Calu3 (cell line): ENCODE measurements around the gene HADHA. TPM values are rescaled to one million over a fixed set of nuclear protein-coding genes. Genes with fewer than 3 reads are reported as not detected.
A peak's percentile ranks its signal among the peaks of the same experiment; 100 is the strongest.

Experiments used
- BruUV-seq: library from RNA; stranded (reverse); fragments of 400-500 nt; replicated peaks from 2 replicates; lab custom pipeline; 2021; lab: Mats Ljungman, UMichigan
- CTCF ChIA-PET: fragments of 300-600 bp; sonication (Branson Sonifier 250); formaldehyde crosslinking; loops from one replicate; lab custom pipeline; 2022; ENCODE audit warnings: antibody characterized with exemption; lab: Charles Lee
- DNase-seq: peaks from one replicate; pipeline ENCODE4 v3.0.0; 2022
- H3K27ac Mint-ChIP-seq: one replicate; pipeline ENCODE4 v1.8.0; 2022; ENCODE audit warnings: mixed read lengths; ENCODE audit not compliant: unreplicated experiment
- H3K27me3 Mint-ChIP-seq: one replicate; pipeline ENCODE4 v1.8.0; 2022; ENCODE audit warnings: mixed read lengths; ENCODE audit not compliant: unreplicated experiment
- H3K36me3 Mint-ChIP-seq: one replicate; pipeline ENCODE4 v1.8.0; 2022; ENCODE audit warnings: mild to moderate bottlenecking, moderate library complexity, mixed read lengths; ENCODE audit not compliant: insufficient read depth, unreplicated experiment
- H3K4me1 Mint-ChIP-seq: one replicate; pipeline ENCODE4 v1.8.0; 2022; ENCODE audit warnings: mild to moderate bottlenecking, low read depth, mixed read lengths; ENCODE audit not compliant: unreplicated experiment
- H3K4me3 Mint-ChIP-seq: one replicate; pipeline ENCODE4 v1.8.0; 2022; ENCODE audit warnings: mild to moderate bottlenecking, low read depth, moderate library complexity, mixed read lengths; ENCODE audit not compliant: unreplicated experiment
- H3K9me3 Mint-ChIP-seq: one replicate; pipeline ENCODE4 v1.8.0; 2022; ENCODE audit warnings: low read depth, mixed read lengths; ENCODE audit not compliant: unreplicated experiment
- intact Hi-C: fragments of 100-400 bp; cut with micrococcal nuclease; formaldehyde crosslinking; loops from one replicate; pipeline ENCODE4 v1.10.0; 2022; ENCODE audit not compliant: unreplicated experiment
- total RNA-seq: library from RNA; stranded (reverse); gene quantifications from 2 replicates; pipeline ENCODE4 v1.2.3, GENCODE V29; 2022
- TF ChIP-seq, protein P1 (sequence below): fragments of 200-600 bp; IDR thresholded peaks from one replicate; pipeline ENCODE4 v1.8.0; 2022; ENCODE audit warnings: antibody characterized with exemption; ENCODE audit not compliant: unreplicated experiment

The HADHA gene
- total RNA-seq, 1 experiment from 2014 or later = 127 TPM

DNA sequence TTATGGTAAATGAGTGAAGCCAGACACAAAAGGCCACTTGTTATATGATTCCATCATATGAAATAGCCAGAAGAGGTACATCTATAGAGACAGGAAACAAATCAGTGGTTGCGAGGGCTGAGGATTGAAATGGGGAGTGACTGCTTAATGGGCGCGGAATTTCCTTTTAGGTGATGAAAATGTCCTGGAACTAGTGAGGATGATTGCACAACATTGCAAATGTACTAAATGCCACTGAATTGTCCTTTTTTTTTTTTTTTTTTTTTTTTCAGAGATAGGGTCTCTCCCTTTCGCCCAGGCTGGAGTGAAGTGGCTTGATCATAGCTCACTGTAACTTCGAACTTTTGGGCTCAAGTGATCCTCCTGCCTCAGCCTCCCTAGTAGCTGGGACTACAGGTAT, 86.9 kb downstream of the HADHA start:
- TF ChIP-seq, protein P1, sequence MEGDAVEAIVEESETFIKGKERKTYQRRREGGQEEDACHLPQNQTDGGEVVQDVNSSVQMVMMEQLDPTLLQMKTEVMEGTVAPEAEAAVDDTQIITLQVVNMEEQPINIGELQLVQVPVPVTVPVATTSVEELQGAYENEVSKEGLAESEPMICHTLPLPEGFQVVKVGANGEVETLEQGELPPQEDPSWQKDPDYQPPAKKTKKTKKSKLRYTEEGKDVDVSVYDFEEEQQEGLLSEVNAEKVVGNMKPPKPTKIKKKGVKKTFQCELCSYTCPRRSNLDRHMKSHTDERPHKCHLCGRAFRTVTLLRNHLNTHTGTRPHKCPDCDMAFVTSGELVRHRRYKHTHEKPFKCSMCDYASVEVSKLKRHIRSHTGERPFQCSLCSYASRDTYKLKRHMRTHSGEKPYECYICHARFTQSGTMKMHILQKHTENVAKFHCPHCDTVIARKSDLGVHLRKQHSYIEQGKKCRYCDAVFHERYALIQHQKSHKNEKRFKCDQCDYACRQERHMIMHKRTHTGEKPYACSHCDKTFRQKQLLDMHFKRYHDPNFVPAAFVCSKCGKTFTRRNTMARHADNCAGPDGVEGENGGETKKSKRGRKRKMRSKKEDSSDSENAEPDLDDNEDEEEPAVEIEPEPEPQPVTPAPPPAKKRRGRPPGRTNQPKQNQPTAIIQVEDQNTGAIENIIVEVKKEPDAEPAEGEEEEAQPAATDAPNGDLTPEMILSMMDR = no peak

DNA sequence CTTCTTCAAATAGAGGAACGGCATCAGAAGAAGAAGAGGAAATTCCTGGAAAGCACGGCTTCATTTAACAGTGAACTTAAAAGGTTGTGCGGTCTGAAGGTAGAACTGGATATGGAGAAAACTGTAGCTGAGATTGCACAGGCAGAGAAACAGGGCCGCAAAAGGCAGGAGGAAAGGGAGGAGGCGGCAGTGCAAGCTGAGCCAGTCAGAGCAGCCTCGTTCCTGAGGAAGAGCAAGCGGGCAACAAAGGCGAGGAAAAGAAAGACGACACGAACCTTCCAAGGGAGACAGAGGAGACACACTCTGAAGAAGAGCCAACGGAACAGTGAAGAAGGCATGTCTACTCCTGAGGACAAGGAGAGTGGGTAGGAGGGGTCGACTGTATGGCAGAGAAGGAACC, 94.2 kb downstream of the HADHA start:
- no peak for DNase-seq
- Mint-ChIP-seq H3K27me3 (peaks cover 22% of the 10 kb centered on the region), H3K9me3 (no peaks in the 10 kb centered on the region), H3K36me3 (no peaks in the 10 kb centered on the region), H3K4me3 (no peak overlapping the region), H3K4me1 (peaks cover 3% of the 10 kb centered on the region), H3K27ac (no peak overlapping the region)
- TF ChIP-seq, protein P1 = no peak
- BruUV-seq = no TSS peak
- intact Hi-C loops = no loop called here
- CTCF ChIA-PET = no interaction called here

More for the DNA sequence above, 86.9 kb downstream of the HADHA start:
- no peaks in the 10 kb centered on the region for H3K9me3 Mint-ChIP-seq
- no peak overlapping the region for H3K27ac Mint-ChIP-seq
- H3K4me1 Mint-ChIP-seq = peaks cover 8% of the 10 kb centered on the region
- CTCF ChIA-PET = interaction anchor here (0.7 kb wide), 1 partner anchor 166 kb away, joined by 3 read pairs; no protein-coding TSS in a partner anchor
- BruUV-seq = no TSS peak
- no peak overlapping the region for H3K4me3 Mint-ChIP-seq
- no peak for DNase-seq
- no peaks in the 10 kb centered on the region for H3K27me3 Mint-ChIP-seq
- intact Hi-C loops = no loop called here
- H3K36me3 Mint-ChIP-seq = no peaks in the 10 kb centered on the region

DNA sequence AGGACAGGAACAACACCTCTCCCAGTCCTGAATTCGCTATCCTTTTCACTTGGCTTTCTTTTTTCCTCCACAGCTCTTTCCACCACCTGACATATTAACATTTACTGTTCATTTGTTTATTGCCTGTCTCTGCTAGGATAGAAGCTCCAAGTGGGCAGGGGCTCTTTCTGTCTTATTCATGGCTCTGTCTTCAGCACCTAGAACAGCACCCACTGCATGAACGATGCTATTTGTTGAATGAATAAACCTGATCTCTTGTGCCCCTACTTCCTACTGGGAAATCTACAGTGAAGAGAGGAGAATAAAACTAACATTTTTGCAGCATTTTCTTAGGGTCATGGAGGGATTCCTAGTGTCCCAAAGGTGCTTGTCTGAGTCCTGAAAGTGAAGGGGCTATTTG, 95.9 kb downstream of the HADHA start:
- CTCF ChIA-PET = no interaction called here
- intact Hi-C loops = no loop called here
- peaks cover 20% of the 10 kb centered on the region for H3K4me1 Mint-ChIP-seq
- H3K9me3 Mint-ChIP-seq = no peaks in the 10 kb centered on the region
- H3K27ac Mint-ChIP-seq = no peak overlapping the region
- H3K27me3 Mint-ChIP-seq = peaks cover 22% of the 10 kb centered on the region
- no peaks in the 10 kb centered on the region for H3K36me3 Mint-ChIP-seq
- TF ChIP-seq, protein P1 = no peak
- DNase-seq = no peak
- no peak overlapping the region for H3K4me3 Mint-ChIP-seq
- BruUV-seq = no TSS peak

DNA sequence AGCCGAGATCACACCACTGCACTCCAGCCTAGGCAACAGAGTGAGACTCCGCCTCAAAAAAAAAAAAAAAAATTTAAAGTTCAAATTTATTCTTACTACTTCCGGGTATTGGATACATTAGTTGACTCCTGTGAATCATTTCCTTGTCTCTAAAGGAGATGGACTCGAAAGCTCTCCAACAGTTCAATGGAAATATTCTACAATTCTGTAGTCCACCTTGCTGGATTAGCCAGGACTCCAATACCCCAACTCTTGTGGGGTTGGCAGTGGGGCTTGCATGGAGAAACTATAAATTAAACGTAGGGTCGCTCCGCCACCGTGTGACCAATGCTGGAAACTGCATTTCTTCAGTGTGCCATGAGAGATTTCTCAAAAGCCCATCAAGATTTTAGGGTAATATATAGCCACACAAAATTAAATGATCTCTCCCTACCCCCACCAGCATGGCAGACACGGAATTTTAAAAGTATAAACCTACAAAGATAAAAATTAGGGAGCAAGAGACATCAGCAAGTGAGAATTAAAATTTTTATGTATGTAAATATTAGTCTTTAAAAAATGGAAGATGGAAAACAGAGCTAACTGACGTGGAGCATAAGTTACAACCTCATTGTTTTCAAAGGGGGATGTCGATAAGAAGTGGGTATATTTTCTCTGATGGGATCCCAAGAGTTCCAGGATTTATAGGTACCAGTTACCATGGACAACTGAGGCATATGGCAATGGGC, 99.3 kb downstream of the HADHA start:
- H3K27me3 Mint-ChIP-seq = peaks cover 22% of the 10 kb centered on the region
- TF ChIP-seq, protein P1 = peak; percentile 74
- intact Hi-C loops = loop anchor here (1.0 kb wide), 3 partner anchors 57 to 194 kb away; no protein-coding TSS in a partner anchor
- peaks cover 8% of the 10 kb centered on the region for H3K36me3 Mint-ChIP-seq
- peak; percentile 64 for DNase-seq
- no peaks in the 10 kb centered on the region for H3K9me3 Mint-ChIP-seq
- peak overlapping the region; percentile 2 for H3K27ac Mint-ChIP-seq
- CTCF ChIA-PET = interaction anchor here (0.6 to 2.0 kb wide), 7 partner anchors 57 to 284 kb away, joined by 3 to 12 read pairs (median 5); no protein-coding TSS in a partner anchor
- H3K4me3 Mint-ChIP-seq = no peak overlapping the region
- peaks cover 25% of the 10 kb centered on the region for H3K4me1 Mint-ChIP-seq
- no TSS peak for BruUV-seq
